Thoracic aorta (tissue), 2 donors: ENCODE data around the gene TCF4. TPM values are rescaled to one million over a fixed set of nuclear protein-coding genes. Genes with fewer than 3 reads are reported as not detected.

Experiments used
- ATAC-seq: fragments of 150-250 bp; one replicate; pipeline ENCODE4 v1.8.0; 2017; ENCODE audit warnings: low read depth; ENCODE audit not compliant: insufficient number of reproducible peaks, low FRiP score
- DNase-seq: peaks from one replicate; pipeline ENCODE4 v3.0.0-alpha.2; 2020; ENCODE audit warnings: low spot score
- H3K27ac ChIP-seq, 2 donors: fragments of 200-600 bp; sonication (generic); 1 replicate in 1 of 2; 2 replicates in 1 of 2; pipeline ENCODE4 v1.5.1; 2016; ENCODE audit warnings: mild to moderate bottlenecking in 2 of 2, moderate library complexity in 2 of 2
- H3K27me3 ChIP-seq: fragments of 200-600 bp; sonication (generic); replicated peaks from 2 replicates; pipeline ENCODE4 v1.6.0; 2016; ENCODE audit warnings: mild to moderate bottlenecking; ENCODE audit not compliant: insufficient read depth
- H3K36me3 ChIP-seq: fragments of 200-600 bp; sonication (generic); one replicate; pipeline ENCODE4 v1.5.1; 2016
- H3K4me1 ChIP-seq, 2 donors: fragments of 200-600 bp; sonication (generic); 1 replicate in 1 of 2; 2 replicates in 1 of 2; pipeline versions ENCODE4 v1.5.1 to v1.6.0; 2016; ENCODE audit warnings: low read depth in 2 of 2, mild to moderate bottlenecking in 1 of 2; ENCODE audit not compliant: control insufficient read depth in 1 of 2
- H3K4me3 ChIP-seq: fragments of 200-600 bp; sonication (generic); 2 replicates; pipeline ENCODE4 v1.5.1; 2016; ENCODE audit warnings: mild to moderate bottlenecking
- H3K9me3 ChIP-seq: fragments of 200-600 bp; sonication (generic); 2 replicates; pipeline ENCODE4 v1.5.1; 2016
- total RNA-seq, 2 donors: library from RNA; depleted of rRNA; stranded (reverse); fragments of >200 nt; gene quantifications; one replicate each; pipeline versions ENCODE4 v1.1.0 to v1.2.3, GENCODE V29; 2016
- TF ChIP-seq, protein P1 (sequence below): fragments of 200-600 bp; sonication (generic); IDR thresholded peaks from one replicate; pipeline ENCODE4 v1.5.1; 2019; ENCODE audit warnings: antibody characterized with exemption

The TCF4 gene
- total RNA-seq, 2 donors from 2014 or later = 178 to 267 TPM

DNA sequence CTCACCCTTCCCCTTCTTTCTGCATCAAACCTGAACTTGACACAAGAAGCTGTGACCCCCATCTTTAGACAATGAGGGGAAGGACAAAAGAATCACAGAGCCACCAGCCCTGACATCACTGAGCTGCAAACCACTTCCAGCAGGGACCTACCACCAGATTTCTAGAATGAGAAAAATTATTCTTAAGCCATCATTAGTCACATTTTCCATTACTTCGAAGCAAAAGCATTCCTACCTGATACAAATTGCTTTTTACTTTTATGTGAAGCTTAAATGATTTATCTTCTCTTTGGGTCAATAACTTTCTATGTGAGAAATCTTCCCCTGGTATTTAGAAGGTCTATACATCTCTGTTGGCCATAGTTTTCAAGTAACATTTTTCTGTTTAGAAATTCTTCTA is 134.8 kb downstream of the TCF4 start:
- Histone ChIP-seq H3K4me3 (no peak overlapping the region), H3K4me1 (peaks cover 10 to 16% of the 10 kb centered on the region in 2 donors), H3K27me3 (no peaks in the 10 kb centered on the region), H3K27ac (no peak overlapping the region), H3K36me3 (no peaks in the 10 kb centered on the region), H3K9me3 (no peaks in the 10 kb centered on the region)
- TF ChIP-seq, protein P1, sequence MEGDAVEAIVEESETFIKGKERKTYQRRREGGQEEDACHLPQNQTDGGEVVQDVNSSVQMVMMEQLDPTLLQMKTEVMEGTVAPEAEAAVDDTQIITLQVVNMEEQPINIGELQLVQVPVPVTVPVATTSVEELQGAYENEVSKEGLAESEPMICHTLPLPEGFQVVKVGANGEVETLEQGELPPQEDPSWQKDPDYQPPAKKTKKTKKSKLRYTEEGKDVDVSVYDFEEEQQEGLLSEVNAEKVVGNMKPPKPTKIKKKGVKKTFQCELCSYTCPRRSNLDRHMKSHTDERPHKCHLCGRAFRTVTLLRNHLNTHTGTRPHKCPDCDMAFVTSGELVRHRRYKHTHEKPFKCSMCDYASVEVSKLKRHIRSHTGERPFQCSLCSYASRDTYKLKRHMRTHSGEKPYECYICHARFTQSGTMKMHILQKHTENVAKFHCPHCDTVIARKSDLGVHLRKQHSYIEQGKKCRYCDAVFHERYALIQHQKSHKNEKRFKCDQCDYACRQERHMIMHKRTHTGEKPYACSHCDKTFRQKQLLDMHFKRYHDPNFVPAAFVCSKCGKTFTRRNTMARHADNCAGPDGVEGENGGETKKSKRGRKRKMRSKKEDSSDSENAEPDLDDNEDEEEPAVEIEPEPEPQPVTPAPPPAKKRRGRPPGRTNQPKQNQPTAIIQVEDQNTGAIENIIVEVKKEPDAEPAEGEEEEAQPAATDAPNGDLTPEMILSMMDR = no peak
- DNase-seq = no peak
- no peak for ATAC-seq

DNA sequence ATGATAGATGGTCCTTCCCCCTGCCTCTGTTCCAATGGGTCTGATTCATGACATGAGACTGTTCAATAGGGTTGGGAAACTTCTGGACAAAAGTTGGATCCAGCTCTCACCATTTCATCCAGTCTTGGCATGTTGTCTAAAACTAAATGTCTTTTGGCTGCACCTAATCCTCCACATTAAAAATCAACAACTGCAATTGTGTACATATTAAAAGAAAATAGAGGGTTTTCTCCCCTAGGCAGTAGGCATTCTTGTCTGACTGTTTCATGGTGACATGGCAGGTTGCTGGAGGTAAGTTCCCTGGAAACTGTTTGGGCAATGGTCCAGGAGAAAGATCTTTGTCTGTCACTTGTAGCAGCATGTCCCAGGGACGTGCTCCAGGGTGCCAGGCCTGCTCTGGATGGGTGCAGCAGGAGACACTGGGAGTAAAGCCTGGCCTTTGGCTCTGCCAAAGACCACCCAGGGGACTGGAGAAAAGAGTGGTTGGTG is 135.8 kb downstream of the TCF4 start:
- no peak for DNase-seq

DNA sequence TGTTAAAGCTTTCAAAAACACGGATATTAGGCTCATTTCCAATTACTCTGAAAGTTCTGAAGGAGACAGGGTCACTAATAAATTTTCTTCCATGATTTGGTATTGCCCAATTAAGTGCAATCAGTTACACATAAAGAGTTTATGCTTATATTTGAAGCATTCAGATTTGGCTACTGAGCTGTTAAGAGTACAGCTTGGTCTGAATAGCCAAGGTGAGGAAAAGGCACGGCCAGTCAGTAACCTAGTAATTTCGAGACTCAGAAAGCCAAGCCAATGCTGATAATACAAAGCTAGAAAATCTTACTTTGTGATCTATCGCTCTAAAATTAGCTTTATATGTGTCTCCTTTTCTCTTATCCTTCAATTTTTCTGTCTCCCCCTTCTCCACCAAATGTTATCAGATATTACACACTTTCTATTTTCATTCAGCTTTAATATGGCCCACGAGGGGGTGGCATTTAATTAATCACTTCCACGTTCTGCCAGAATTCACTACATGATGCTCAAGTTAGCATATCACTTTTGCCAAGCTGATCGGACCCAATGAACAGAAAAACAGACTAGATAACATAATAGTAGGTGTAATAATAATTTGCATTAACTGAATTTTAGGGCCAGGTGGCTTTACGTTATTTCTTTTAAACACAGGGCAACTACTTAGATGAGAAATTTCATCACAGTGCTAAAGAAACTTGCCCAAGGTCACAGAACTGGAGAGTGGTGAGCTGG is 138.4 kb downstream of the TCF4 start:
- Histone ChIP-seq H3K4me1 (peaks cover 10 to 16% of the 10 kb centered on the region in 2 donors), H3K9me3 (no peaks in the 10 kb centered on the region), H3K27me3 (no peaks in the 10 kb centered on the region), H3K27ac (no peak overlapping the region), H3K36me3 (no peaks in the 10 kb centered on the region), H3K4me3 (no peak overlapping the region)
- TF ChIP-seq, protein P1 = no peak
- ATAC-seq (no peak), DNase-seq (no peak)

More for the DNA sequence above, 135.8 kb downstream of the TCF4 start:
- Histone ChIP-seq H3K4me1 (peaks cover 10 to 16% of the 10 kb centered on the region in 2 donors), H3K9me3 (no peaks in the 10 kb centered on the region), H3K27ac (peak overlapping the region in 1 of 2 donors; percentile 32), H3K4me3 (no peak overlapping the region), H3K27me3 (no peaks in the 10 kb centered on the region), H3K36me3 (no peaks in the 10 kb centered on the region)
- TF ChIP-seq, protein P1 = no peak
- ATAC-seq = no peak

DNA sequence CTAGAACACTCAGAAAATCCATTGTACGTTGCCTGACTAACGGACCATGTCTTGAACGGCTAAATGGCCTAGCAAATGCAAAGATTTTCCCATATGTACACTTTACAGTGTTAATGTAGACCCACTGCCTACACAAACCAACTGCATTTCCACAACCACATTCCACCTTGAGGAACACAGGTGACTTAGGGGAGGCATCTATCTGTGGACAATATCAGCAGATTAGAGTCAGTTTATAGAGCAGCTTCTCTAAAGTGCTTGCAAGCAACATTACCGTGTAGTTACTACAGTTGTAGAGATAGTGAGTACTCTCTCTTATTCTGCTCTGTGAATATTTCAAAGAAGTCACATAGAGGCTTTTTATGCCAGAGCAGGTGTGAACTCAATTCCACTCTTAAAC is 139.6 kb downstream of the TCF4 start:
- H3K27ac ChIP-seq = no peak overlapping the region
- TF ChIP-seq, protein P1 = no peak
- H3K4me3 ChIP-seq = no peak overlapping the region
- H3K27me3 ChIP-seq = no peaks in the 10 kb centered on the region
- no peaks in the 10 kb centered on the region for H3K9me3 ChIP-seq
- no peak for ATAC-seq
- H3K36me3 ChIP-seq = no peaks in the 10 kb centered on the region
- peaks cover 10 to 16% of the 10 kb centered on the region in 2 donors for H3K4me1 ChIP-seq
- DNase-seq = no peak

DNA sequence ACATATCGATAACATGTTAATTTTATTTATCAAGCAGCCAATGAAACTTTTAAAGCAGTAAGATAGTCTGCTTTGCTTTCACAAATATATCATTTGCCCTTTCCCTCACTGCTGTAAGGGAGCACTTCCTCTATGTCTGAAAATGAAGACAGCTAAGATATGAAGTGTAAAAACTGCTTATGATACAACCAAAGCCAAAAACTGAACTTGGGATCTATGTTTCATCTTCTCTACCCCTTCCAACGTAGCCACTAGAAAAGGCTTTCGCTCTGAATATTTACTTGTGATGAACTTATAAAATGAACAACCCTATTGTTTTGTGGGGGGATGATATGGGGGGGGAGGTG is 140.3 kb downstream of the TCF4 start:
- H3K27ac ChIP-seq = no peak overlapping the region
- H3K9me3 ChIP-seq = no peaks in the 10 kb centered on the region
- no peaks in the 10 kb centered on the region for H3K27me3 ChIP-seq
- ATAC-seq (no peak), DNase-seq (no peak)
- H3K4me3 ChIP-seq = no peak overlapping the region
- TF ChIP-seq, protein P1 = no peak
- no peaks in the 10 kb centered on the region for H3K36me3 ChIP-seq
- H3K4me1 ChIP-seq = peaks cover 10 to 16% of the 10 kb centered on the region in 2 donors
